ENCODE measurements around the gene OR6J1. TPM values are rescaled to one million over a fixed set of nuclear protein-coding genes. Genes with fewer than 3 reads are reported as not detected.

The OR6J1 gene
- polyA plus RNA-seq, 3 donors, result not detected

DNA sequence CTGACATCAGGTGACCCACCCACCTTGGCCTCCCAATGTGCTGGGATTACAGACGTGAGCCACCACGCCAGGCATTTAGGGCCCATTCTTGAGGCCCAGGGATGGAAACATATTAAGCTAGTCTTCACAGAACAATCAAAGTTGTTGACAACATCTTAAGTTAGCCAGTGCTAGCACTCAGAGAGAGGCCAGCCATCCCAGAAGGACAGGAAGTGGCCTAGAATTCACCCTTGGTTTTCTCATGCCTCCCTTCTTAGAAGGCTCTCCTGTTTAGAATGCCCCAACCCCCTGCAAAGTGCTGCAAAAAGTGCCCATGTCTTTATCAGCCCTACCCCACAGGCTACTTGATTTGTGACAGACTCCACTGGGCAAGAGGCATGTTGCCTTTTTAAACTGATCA is 12.1 kb upstream of the OR6J1 start:
- H2AFZ ChIP-seq (ENCODE audit: insufficient read depth, low read depth, low read length, poor library complexity, severe bottlenecking), result no peak overlapping the region
- no peaks in the 10 kb centered on the region for H3K4me1 Mint-ChIP-seq
- no peaks in the 10 kb centered on the region for H3K9me3 Mint-ChIP-seq
- peaks cover 5 to 9% (median 5%) of the 10 kb centered on the region in 3 donors for H3K27me3 Mint-ChIP-seq (ENCODE audit: low read depth in 3 of 3)
- 100% methylated on average over 2 of the region's 2 CpGs for WGBS (ENCODE audit: insufficient coverage)
- no peaks in the 10 kb centered on the region for H3K36me3 Mint-ChIP-seq
- H3K27me3 ChIP-seq (ENCODE audit: control insufficient read depth in 2 of 2, insufficient read depth in 2 of 2, low read length in 2 of 2), result no peaks in the 10 kb centered on the region
- no peak overlapping the region for H3K27ac ChIP-seq (ENCODE audit: low read depth in 1 of 2, low read length in 2 of 2)
- H3K4me3 Mint-ChIP-seq, result no peak overlapping the region
- H3K9me3 ChIP-seq (replicated peaks in 1 of 2; ENCODE audit: control insufficient read depth in 1 of 2, insufficient read depth in 1 of 2, low read length in 2 of 2), result no peaks in the 10 kb centered on the region
- no peak overlapping the region for H3K9ac ChIP-seq (ENCODE audit: insufficient read depth, low read length, poor library complexity, severe bottlenecking)
- intact Hi-C loops (cut with micrococcal nuclease), result loop anchor here in 1 of 2 donors (5.0 kb wide), 1 partner anchor 196 kb away; no protein-coding TSS in a partner anchor
- H3K4me1 ChIP-seq (ENCODE audit: control insufficient read depth in 1 of 2, insufficient read depth in 2 of 2, low read length in 2 of 2), result no peaks in the 10 kb centered on the region
- no peak overlapping the region for H3K4me2 ChIP-seq (replicated peaks; ENCODE audit: extremely low read depth, low read length, poor library complexity, severe bottlenecking)
- TF ChIP-seq, protein P1, sequence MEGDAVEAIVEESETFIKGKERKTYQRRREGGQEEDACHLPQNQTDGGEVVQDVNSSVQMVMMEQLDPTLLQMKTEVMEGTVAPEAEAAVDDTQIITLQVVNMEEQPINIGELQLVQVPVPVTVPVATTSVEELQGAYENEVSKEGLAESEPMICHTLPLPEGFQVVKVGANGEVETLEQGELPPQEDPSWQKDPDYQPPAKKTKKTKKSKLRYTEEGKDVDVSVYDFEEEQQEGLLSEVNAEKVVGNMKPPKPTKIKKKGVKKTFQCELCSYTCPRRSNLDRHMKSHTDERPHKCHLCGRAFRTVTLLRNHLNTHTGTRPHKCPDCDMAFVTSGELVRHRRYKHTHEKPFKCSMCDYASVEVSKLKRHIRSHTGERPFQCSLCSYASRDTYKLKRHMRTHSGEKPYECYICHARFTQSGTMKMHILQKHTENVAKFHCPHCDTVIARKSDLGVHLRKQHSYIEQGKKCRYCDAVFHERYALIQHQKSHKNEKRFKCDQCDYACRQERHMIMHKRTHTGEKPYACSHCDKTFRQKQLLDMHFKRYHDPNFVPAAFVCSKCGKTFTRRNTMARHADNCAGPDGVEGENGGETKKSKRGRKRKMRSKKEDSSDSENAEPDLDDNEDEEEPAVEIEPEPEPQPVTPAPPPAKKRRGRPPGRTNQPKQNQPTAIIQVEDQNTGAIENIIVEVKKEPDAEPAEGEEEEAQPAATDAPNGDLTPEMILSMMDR (IDR thresholded peaks at IDR 0.05), result no peak
- no peak overlapping the region for H3K27ac Mint-ChIP-seq
- H3K4me3 ChIP-seq (replicated peaks in 1 of 3; ENCODE audit: low read depth in 2 of 3, low read length in 3 of 3), result no peak overlapping the region
- no peak for DNase-seq
- H4K20me1 ChIP-seq (ENCODE audit: insufficient read depth, low read length), result no peaks in the 10 kb centered on the region
- no peaks in the 10 kb centered on the region for H3K36me3 ChIP-seq (replicated peaks in 1 of 2; ENCODE audit: control insufficient read depth in 1 of 2, insufficient read depth in 2 of 2, low read length in 2 of 2)
- H3K79me2 ChIP-seq (ENCODE audit: insufficient read depth, low read length), result no peaks in the 10 kb centered on the region

DNA sequence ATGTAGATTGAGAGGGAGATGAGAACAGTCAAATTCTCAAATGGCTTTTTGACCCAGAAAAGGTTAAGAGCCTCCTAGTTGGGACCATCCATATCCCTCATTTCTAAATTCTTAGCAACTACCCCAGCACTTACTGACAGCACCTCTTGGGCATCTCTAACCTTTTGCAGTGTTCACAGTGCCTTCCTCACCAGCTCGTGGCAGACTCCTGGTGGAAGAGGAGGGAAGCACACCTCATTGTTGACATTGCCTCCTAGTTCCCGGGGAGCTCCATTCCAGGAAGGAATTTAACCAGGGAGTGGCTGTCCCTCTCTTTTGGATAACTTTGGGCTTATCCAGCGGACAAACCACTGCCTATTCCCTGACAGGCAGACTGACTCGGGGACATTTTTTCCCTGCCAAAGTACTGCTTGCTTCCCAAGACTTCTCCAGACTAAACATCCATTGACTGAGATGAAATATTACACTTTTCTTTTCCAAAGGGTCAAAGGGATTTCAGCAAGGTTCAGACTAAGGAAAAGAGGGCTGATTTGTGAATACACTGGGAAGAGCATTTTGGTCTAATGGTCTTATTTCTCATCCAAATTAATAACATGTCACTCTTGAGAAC is 9.0 kb upstream of the OR6J1 start:
- no peaks in the 10 kb centered on the region for H3K27me3 ChIP-seq (ENCODE audit: control insufficient read depth in 2 of 2, insufficient read depth in 2 of 2, low read length in 2 of 2)
- 15% methylated on average over 4 of the region's 4 CpGs for WGBS (ENCODE audit: insufficient coverage)
- Mint-ChIP-seq H3K27me3 (ENCODE audit: low read depth in 3 of 3) (peaks cover 3 to 8% (median 7%) of the 10 kb centered on the region in 3 donors), H3K9me3 (no peaks in the 10 kb centered on the region), H3K36me3 (no peaks in the 10 kb centered on the region), H3K27ac (no peak overlapping the region), H3K4me1 (no peaks in the 10 kb centered on the region), H3K4me3 (no peak overlapping the region)
- no peak overlapping the region for H3K27ac ChIP-seq (ENCODE audit: low read depth in 1 of 2, low read length in 2 of 2)
- H3K4me3 ChIP-seq (replicated peaks in 1 of 3; ENCODE audit: low read depth in 2 of 3, low read length in 3 of 3), result no peak overlapping the region
- intact Hi-C loops (cut with micrococcal nuclease), result loop anchor here (2.0 to 5.0 kb wide), 2 partner anchors 81 to 82 kb away; no protein-coding TSS in a partner anchor
- H3K4me2 ChIP-seq (replicated peaks; ENCODE audit: extremely low read depth, low read length, poor library complexity, severe bottlenecking), result no peak overlapping the region
- no peaks in the 10 kb centered on the region for H3K9me3 ChIP-seq (replicated peaks in 1 of 2; ENCODE audit: control insufficient read depth in 1 of 2, insufficient read depth in 1 of 2, low read length in 2 of 2)
- H2AFZ ChIP-seq (ENCODE audit: insufficient read depth, low read depth, low read length, poor library complexity, severe bottlenecking), result no peak overlapping the region
- no peaks in the 10 kb centered on the region for H4K20me1 ChIP-seq (ENCODE audit: insufficient read depth, low read length)
- no peaks in the 10 kb centered on the region for H3K4me1 ChIP-seq (ENCODE audit: control insufficient read depth in 1 of 2, insufficient read depth in 2 of 2, low read length in 2 of 2)
- no peaks in the 10 kb centered on the region for H3K79me2 ChIP-seq (ENCODE audit: insufficient read depth, low read length)
- TF ChIP-seq, protein P1 (IDR thresholded peaks at IDR 0.05), result peak; percentile 80
- peak; percentile 34 to 56 (median 38) for DNase-seq
- H3K9ac ChIP-seq (ENCODE audit: insufficient read depth, low read length, poor library complexity, severe bottlenecking), result no peak overlapping the region
- H3K36me3 ChIP-seq (replicated peaks in 1 of 2; ENCODE audit: control insufficient read depth in 1 of 2, insufficient read depth in 2 of 2, low read length in 2 of 2), result no peaks in the 10 kb centered on the region
